ENCODE results near the gene SASH1.

- TF ChIP-seq CTCF (conservative IDR thresholded peaks at IDR 0.05 in 1 of 2, IDR thresholded peaks at IDR 0.05 in 1 of 2; ENCODE audit: extremely low read depth in 1 of 2, insufficient read depth in 1 of 2, low read depth in 1 of 2, low read length in 2 of 2) (no peak), EZH2 (IDR thresholded peaks at IDR 0.05; ENCODE audit: borderline replicate concordance, low read length) (no peak)
Measured at GRCh38 chr6:148497717-148498116, 155.1 kb downstream of the SASH1 start.

All from mammary epithelial cell (primary cell).